H9 (cell line): ENCODE data around the gene OR4K13. TPM values are rescaled to one million over a fixed set of nuclear protein-coding genes. Genes with fewer than 3 reads are reported as not detected.

Source experiments
- DNase-seq: peaks from one replicate; pipeline ENCODE4 v3.0.0-alpha.2; 2017
- H2AFZ ChIP-seq: one replicate; pipeline ENCODE4 v1.6.1; 2013; ENCODE audit warnings: mild to moderate bottlenecking, low read length, control low read depth, moderate library complexity
- H2AK5ac ChIP-seq: 2 replicates; pipeline ENCODE4 v1.6.1; 2013; ENCODE audit warnings: low read length, control low read depth, mixed read lengths; ENCODE audit not compliant: insufficient read length
- H2BK120ac ChIP-seq: one replicate; pipeline ENCODE4 v1.6.1; 2013; ENCODE audit warnings: low read depth, mild to moderate bottlenecking, low read length, control low read depth, inconsistent platforms; ENCODE audit not compliant: poor library complexity, severe bottlenecking
- H2BK12ac ChIP-seq: 2 replicates; pipeline ENCODE4 v1.6.1; 2013; ENCODE audit warnings: low read length, control low read depth, mixed read lengths, low read depth; ENCODE audit not compliant: insufficient read length
- H2BK15ac ChIP-seq: 2 replicates; pipeline ENCODE4 v1.6.1; 2013; ENCODE audit warnings: low read depth, low read length, control low read depth
- H2BK20ac ChIP-seq: one replicate; pipeline ENCODE4 v1.6.1; 2013; ENCODE audit warnings: low read depth, mild to moderate bottlenecking, low read length, control low read depth, inconsistent platforms; ENCODE audit not compliant: poor library complexity, severe bottlenecking
- H2BK5ac ChIP-seq: 2 replicates; pipeline ENCODE4 v1.6.1; 2013; ENCODE audit warnings: low read length, control low read depth, mixed read lengths; ENCODE audit not compliant: insufficient read length
- H3K14ac ChIP-seq: 2 replicates; pipeline ENCODE4 v1.6.1; 2013; ENCODE audit warnings: low read length, control low read depth; ENCODE audit not compliant: insufficient read depth
- H3K18ac ChIP-seq: 2 replicates; pipeline ENCODE4 v1.6.1; 2013; ENCODE audit warnings: low read depth, mild to moderate bottlenecking, mixed read lengths, low read length, control low read depth; ENCODE audit not compliant: insufficient read length
- H3K23ac ChIP-seq: 2 replicates; pipeline ENCODE4 v1.6.1; 2013; ENCODE audit warnings: low read length, control low read depth, mixed read lengths, low read depth; ENCODE audit not compliant: insufficient read length
- H3K23me2 ChIP-seq: 2 replicates; pipeline ENCODE4 v1.6.1; 2013; ENCODE audit warnings: low read depth, mild to moderate bottlenecking, mixed read lengths, low read length, control low read depth; ENCODE audit not compliant: insufficient read length, poor library complexity, severe bottlenecking
- H3K27ac ChIP-seq: 2 replicates; pipeline ENCODE4 v1.5.1; 2013; ENCODE audit warnings: low read length, control low read depth, mixed read lengths, low read depth; ENCODE audit not compliant: insufficient read length
- H3K27me3 ChIP-seq: 2 replicates; pipeline ENCODE4 v1.6.1; 2013; ENCODE audit warnings: low read length, control low read depth, inconsistent platforms; ENCODE audit not compliant: insufficient read depth
- H3K4ac ChIP-seq: 2 replicates; pipeline ENCODE4 v1.6.1; 2013; ENCODE audit warnings: low read depth, mild to moderate bottlenecking, control low read depth, inconsistent platforms, low read length, moderate library complexity
- H3K4me1 ChIP-seq: 2 replicates; pipeline ENCODE4 v1.6.1; 2013; ENCODE audit warnings: low read length, control low read depth, inconsistent platforms; ENCODE audit not compliant: insufficient read depth
- H3K4me2 ChIP-seq: 2 replicates; pipeline ENCODE4 v1.6.1; 2013; ENCODE audit warnings: low read length, control low read depth, mixed read lengths; ENCODE audit not compliant: insufficient read length, insufficient read depth
- H3K56ac ChIP-seq: 2 replicates; pipeline ENCODE4 v1.6.1; 2013; ENCODE audit warnings: low read depth, mild to moderate bottlenecking, mixed read lengths, low read length, control low read depth; ENCODE audit not compliant: insufficient read length
- H3K79me1 ChIP-seq: 2 replicates; pipeline ENCODE4 v1.6.1; 2013; ENCODE audit warnings: low read depth, mild to moderate bottlenecking, moderate library complexity, low read length, control low read depth, inconsistent platforms; ENCODE audit not compliant: insufficient read depth, poor library complexity, severe bottlenecking
- H3K79me2 ChIP-seq: 2 replicates; pipeline ENCODE4 v1.6.1; 2013; ENCODE audit warnings: low read length, control low read depth, inconsistent platforms; ENCODE audit not compliant: insufficient read depth
- H3K9ac ChIP-seq: 2 replicates; pipeline ENCODE4 v1.6.1; 2013; ENCODE audit warnings: low read length, control low read depth, mixed read lengths; ENCODE audit not compliant: insufficient read length; ENCODE audit errors: extremely low read depth
- H3K9me3 ChIP-seq: one replicate; pipeline ENCODE4 v1.6.1; 2013; ENCODE audit warnings: low read depth, low read length, inconsistent platforms; ENCODE audit not compliant: control insufficient read depth
- H3T11ph ChIP-seq: one replicate; pipeline ENCODE4 v1.6.1; 2013; ENCODE audit warnings: mild to moderate bottlenecking, low read length, control low read depth, inconsistent platforms
- H4K20me1 ChIP-seq: one replicate; pipeline ENCODE4 v1.6.1; 2013; ENCODE audit not compliant: control insufficient read depth, insufficient read length, insufficient read depth
- H4K5ac ChIP-seq: 2 replicates; pipeline ENCODE4 v1.6.1; 2013; ENCODE audit warnings: low read depth, mild to moderate bottlenecking, mixed read lengths, low read length, control low read depth; ENCODE audit not compliant: insufficient read length
- H4K8ac ChIP-seq: replicated peaks from 2 replicates; pipeline ENCODE4 v1.6.1; 2013; ENCODE audit warnings: low read length, control low read depth, mixed read lengths, low read depth; ENCODE audit not compliant: insufficient read length
- H4K91ac ChIP-seq: 2 replicates; pipeline ENCODE4 v1.6.1; 2013; ENCODE audit warnings: low read depth, mild to moderate bottlenecking, moderate library complexity, mixed read lengths, low read length, control low read depth; ENCODE audit not compliant: insufficient read length
- H3K27ac Mint-ChIP-seq, 3 experiments: 2 replicates in 2 of 3; 3 replicates in 1 of 3; pipeline ENCODE4 v1.8.0; 2020 to 2021; ENCODE audit warnings: mixed read lengths in 3 of 3, mild to moderate bottlenecking in 1 of 3, moderate library complexity in 1 of 3
- H3K27me3 Mint-ChIP-seq: 2 replicates; pipeline ENCODE4 v1.8.0; 2021; ENCODE audit warnings: low read depth, mild to moderate bottlenecking, moderate library complexity, mixed read lengths
- H3K36me3 Mint-ChIP-seq, 3 experiments: 2 replicates in 2 of 3; 3 replicates in 1 of 3; pipeline ENCODE4 v1.8.0; 2020 to 2021; ENCODE audit warnings: low read depth in 3 of 3, mixed read lengths in 3 of 3; ENCODE audit not compliant: insufficient read depth in 1 of 3
- H3K4me1 Mint-ChIP-seq, 2 experiments: 2 replicates each; pipeline ENCODE4 v1.8.0; 2020; ENCODE audit warnings: mixed read lengths in 2 of 2
- H3K4me3 Mint-ChIP-seq, 2 experiments: 2 replicates in 1 of 2; 3 replicates in 1 of 2; pipeline ENCODE4 v1.8.0; 2020 to 2021; ENCODE audit warnings: mild to moderate bottlenecking in 2 of 2, mixed read lengths in 2 of 2, moderate library complexity in 1 of 2
- H3K9me3 Mint-ChIP-seq, 2 experiments: 2 replicates in 1 of 2; 3 replicates in 1 of 2; pipeline ENCODE4 v1.8.0; 2020; ENCODE audit warnings: mild to moderate bottlenecking in 2 of 2, mixed read lengths in 2 of 2, moderate library complexity in 1 of 2
- CTCF ChIP-seq: fragments of 200-600 bp; sonication (generic); conservative IDR thresholded peaks from 3 replicates; pipeline ENCODE4 v1.8.0; 2021; ENCODE audit warnings: antibody characterized with exemption, mild to moderate bottlenecking
- WGBS: extraction: QIAGEN DNeasy Blood & Tissue Kit; methylation state at CpG from one replicate; pipeline ENCODE4 v1.1.7; 2013; ENCODE audit warnings: missing lambda C conversion rate, low lambda C conversion rate, mixed read lengths; ENCODE audit not compliant: insufficient read length; ENCODE audit errors: extremely low coverage; 5-methylcytosine and 5-hydroxymethylcytosine counted together
- total RNA-seq: library from RNA; stranded (reverse); gene quantifications from 2 replicates; pipeline ENCODE4 v1.2.1, GENCODE V29; 2021

Gene OR4K13
- total RNA-seq, 1 experiment from 2014 or later = not detected

GRCh38 chr14:20002319-20002718 lies 33.5 kb downstream of the OR4K13 start:
- no peaks in the 10 kb centered on the region for H3K79me2 ChIP-seq
- Mint-ChIP-seq H3K27me3 (no peaks in the 10 kb centered on the region), H3K36me3 (peaks cover 2 to 9% (median 6%) of the 10 kb centered on the region in 3 experiments; a peak in 5 of 7 replicates), H3K9me3 (peaks cover 66 to 70% of the 10 kb centered on the region in 2 experiments), H3K4me1 (no peaks in the 10 kb centered on the region), H3K27ac (no peak overlapping the region), H3K4me3 (no peak overlapping the region)
- no peak overlapping the region for H2BK15ac ChIP-seq
- H3K14ac ChIP-seq = no peak overlapping the region
- H4K8ac ChIP-seq = no peak overlapping the region
- DNase-seq = no peak
- H3K56ac ChIP-seq = no peak overlapping the region
- H3K79me1 ChIP-seq = no peaks in the 10 kb centered on the region
- no peak overlapping the region for H2BK20ac ChIP-seq
- no peak overlapping the region for H2BK5ac ChIP-seq
- no peak overlapping the region for H4K91ac ChIP-seq
- H3K27me3 ChIP-seq = no peaks in the 10 kb centered on the region
- no peak overlapping the region for H3K4me2 ChIP-seq
- H3K4ac ChIP-seq = no peak overlapping the region
- H3K4me1 ChIP-seq = no peaks in the 10 kb centered on the region
- no peak overlapping the region for H2AFZ ChIP-seq
- TF ChIP-seq CTCF = no peak
- no CpG with 5 or more reads among the region's 7 CpGs for WGBS
- no peaks in the 10 kb centered on the region for H3K23me2 ChIP-seq
- H2BK120ac ChIP-seq = no peak overlapping the region
- H4K20me1 ChIP-seq = no peaks in the 10 kb centered on the region
- no peak overlapping the region for H3K18ac ChIP-seq
- H2BK12ac ChIP-seq = no peak overlapping the region
- H2AK5ac ChIP-seq = no peak overlapping the region
- no peak overlapping the region for H3K9ac ChIP-seq
- H3K27ac ChIP-seq = no peak overlapping the region
- H3K9me3 ChIP-seq = peaks cover 68% of the 10 kb centered on the region
- no peak overlapping the region for H3T11ph ChIP-seq
- H3K23ac ChIP-seq = no peak overlapping the region
- H4K5ac ChIP-seq = no peak overlapping the region
